ENCODE results near the gene FERMT3. TPM values are rescaled to one million over a fixed set of nuclear protein-coding genes. Genes with fewer than 3 reads are reported as not detected.

FERMT3 gene
- total and polyA plus RNA-seq, 4 donors: 3.4 to 47.2 (median 9.7) TPM

DNA sequence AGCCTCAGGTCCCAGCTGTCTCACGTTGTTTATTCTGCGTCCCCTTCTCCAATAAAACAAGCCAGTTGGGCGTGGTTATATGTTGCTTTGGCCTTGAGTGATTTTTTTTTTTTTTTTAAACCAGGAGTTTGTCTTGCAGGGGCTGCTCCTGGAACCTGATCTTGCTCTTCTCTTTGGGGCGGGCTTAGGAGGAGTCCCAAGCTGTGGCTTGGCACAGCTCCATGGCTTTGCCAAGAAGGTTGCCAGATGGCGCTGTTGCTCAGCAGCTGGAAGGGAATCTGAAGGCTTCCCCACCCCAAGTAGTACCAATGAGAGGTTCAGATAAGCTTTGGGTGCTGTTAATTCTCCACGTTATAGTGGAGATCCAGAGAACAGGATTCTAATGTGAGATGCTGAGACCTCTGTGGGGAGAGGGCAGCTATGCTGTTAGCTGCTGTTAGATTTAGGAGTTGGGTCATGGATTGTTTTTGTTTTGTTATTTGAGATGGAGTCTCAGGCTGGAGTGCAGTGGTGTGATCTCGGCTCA lies 2.0 kb upstream of the FERMT3 start:
- peaks cover 0 to 12% (median 5%) of the 10 kb centered on the region in 4 donors for H3K4me1 ChIP-seq (ENCODE audit: control insufficient read depth in 4 of 4, insufficient read depth in 4 of 4, low read length in 3 of 4)
- H3K9ac ChIP-seq (ENCODE audit: low read depth in 1 of 2, low read length in 2 of 2): no peak overlapping the region
- H3K36me3 ChIP-seq (ENCODE audit: control insufficient read depth in 4 of 4, insufficient read depth in 3 of 4, low read depth in 1 of 4, low read length in 3 of 4): peaks cover 18 to 41% (median 31%) of the 10 kb centered on the region in 4 donors
- no peak overlapping the region for H3K4me3 ChIP-seq (ENCODE audit: low read depth in 1 of 3, low read length in 3 of 3)
- no peaks in the 10 kb centered on the region for H3K27me3 ChIP-seq (ENCODE audit: control insufficient read depth in 4 of 4, insufficient read depth in 4 of 4, low read length in 3 of 4)
- 55% methylated on average over 7 of the region's 7 CpGs for WGBS
- TF ChIP-seq, protein P1, sequence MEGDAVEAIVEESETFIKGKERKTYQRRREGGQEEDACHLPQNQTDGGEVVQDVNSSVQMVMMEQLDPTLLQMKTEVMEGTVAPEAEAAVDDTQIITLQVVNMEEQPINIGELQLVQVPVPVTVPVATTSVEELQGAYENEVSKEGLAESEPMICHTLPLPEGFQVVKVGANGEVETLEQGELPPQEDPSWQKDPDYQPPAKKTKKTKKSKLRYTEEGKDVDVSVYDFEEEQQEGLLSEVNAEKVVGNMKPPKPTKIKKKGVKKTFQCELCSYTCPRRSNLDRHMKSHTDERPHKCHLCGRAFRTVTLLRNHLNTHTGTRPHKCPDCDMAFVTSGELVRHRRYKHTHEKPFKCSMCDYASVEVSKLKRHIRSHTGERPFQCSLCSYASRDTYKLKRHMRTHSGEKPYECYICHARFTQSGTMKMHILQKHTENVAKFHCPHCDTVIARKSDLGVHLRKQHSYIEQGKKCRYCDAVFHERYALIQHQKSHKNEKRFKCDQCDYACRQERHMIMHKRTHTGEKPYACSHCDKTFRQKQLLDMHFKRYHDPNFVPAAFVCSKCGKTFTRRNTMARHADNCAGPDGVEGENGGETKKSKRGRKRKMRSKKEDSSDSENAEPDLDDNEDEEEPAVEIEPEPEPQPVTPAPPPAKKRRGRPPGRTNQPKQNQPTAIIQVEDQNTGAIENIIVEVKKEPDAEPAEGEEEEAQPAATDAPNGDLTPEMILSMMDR (IDR thresholded peaks at IDR 0.05; ENCODE audit: low read depth, low read length, missing input control): peak; percentile 57
- TF ChIP-seq SP1 (IDR thresholded peaks at IDR 0.05) (peak; percentile 5), RAD21 (IDR thresholded peaks at IDR 0.05) (peak; percentile 87), HNF4G (IDR thresholded peaks at IDR 0.05) (no peak)
- no peak overlapping the region for H3K27ac ChIP-seq (ENCODE audit: low read depth in 1 of 2, low read length in 2 of 2)
- no peaks in the 10 kb centered on the region for H3K9me3 ChIP-seq (ENCODE audit: control insufficient read depth in 4 of 4, low read length in 3 of 4)
- peak; percentile 86 for DNase-seq (ENCODE audit: low spot score)

DNA sequence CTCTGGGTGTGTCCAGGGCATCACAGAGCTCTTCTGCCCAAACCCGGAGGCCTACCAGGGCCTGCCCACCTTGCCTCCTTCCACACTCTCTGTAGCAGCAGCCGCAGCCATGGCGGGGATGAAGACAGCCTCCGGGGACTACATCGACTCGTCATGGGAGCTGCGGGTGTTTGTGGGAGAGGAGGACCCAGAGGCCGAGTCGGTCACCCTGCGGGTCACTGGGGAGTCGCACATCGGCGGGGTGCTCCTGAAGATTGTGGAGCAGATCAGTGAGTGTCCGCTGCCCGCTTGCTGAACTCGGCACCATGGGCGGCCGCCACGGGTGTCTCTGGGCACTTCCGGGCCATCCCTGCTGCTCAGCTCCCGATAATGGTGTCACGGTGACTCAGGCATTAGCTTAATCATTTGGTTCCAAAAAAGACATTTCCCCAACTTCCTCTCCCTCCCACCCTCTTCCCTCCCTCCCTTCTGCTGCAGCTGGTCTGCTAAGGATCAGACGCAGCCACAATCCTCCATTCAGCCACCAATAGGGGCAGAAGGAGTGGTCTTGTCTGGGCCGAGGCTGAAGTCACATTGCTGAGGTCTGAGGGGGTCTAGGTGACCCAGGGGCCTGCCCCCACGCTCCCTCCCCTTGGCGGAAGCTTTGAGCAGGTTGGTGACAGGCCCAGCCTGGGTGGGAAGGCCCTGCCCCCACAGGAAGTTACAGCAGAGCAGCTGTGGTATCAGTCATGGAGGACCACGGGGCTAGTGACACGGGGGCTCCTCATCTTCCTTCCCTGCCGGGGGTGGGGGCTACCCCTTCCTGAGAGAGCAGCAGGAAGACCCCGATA lies 950 bp downstream of the FERMT3 start:
- TF ChIP-seq RAD21 (IDR thresholded peaks at IDR 0.05) (no peak), EGR1 (IDR thresholded peaks at IDR 0.05; ENCODE audit: low read depth in 2 of 2) (no peak), NR2F2 (IDR thresholded peaks at IDR 0.05) (peak; percentile 62), RXRA (IDR thresholded peaks at IDR 0.05) (no peak), GABPA (IDR thresholded peaks at IDR 0.05 in 1 of 2, conservative IDR thresholded peaks at IDR 0.05 in 1 of 2) (peak in 1 of 2 donors; percentile 65), FOXA1 (IDR thresholded peaks at IDR 0.05) (no peak), JUND (IDR thresholded peaks at IDR 0.05) (no peak), TAF1 (conservative IDR thresholded peaks at IDR 0.05) (no peak), FOXA2 (IDR thresholded peaks at IDR 0.05) (no peak), YY1 (IDR thresholded peaks at IDR 0.05) (peak; percentile 48)
- TF ChIP-seq, protein P2, sequence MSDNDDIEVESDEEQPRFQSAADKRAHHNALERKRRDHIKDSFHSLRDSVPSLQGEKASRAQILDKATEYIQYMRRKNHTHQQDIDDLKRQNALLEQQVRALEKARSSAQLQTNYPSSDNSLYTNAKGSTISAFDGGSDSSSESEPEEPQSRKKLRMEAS (IDR thresholded peaks at IDR 0.05): no peak
- TF ChIP-seq, protein P3, sequence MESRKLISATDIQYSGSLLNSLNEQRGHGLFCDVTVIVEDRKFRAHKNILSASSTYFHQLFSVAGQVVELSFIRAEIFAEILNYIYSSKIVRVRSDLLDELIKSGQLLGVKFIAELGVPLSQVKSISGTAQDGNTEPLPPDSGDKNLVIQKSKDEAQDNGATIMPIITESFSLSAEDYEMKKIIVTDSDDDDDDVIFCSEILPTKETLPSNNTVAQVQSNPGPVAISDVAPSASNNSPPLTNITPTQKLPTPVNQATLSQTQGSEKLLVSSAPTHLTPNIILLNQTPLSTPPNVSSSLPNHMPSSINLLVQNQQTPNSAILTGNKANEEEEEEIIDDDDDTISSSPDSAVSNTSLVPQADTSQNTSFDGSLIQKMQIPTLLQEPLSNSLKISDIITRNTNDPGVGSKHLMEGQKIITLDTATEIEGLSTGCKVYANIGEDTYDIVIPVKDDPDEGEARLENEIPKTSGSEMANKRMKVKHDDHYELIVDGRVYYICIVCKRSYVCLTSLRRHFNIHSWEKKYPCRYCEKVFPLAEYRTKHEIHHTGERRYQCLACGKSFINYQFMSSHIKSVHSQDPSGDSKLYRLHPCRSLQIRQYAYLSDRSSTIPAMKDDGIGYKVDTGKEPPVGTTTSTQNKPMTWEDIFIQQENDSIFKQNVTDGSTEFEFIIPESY (IDR thresholded peaks at IDR 0.05): no peak
- peaks cover 15 to 30% (median 22%) of the 10 kb centered on the region in 4 donors for H3K36me3 ChIP-seq (ENCODE audit: control insufficient read depth in 4 of 4, insufficient read depth in 3 of 4, low read depth in 1 of 4, low read length in 3 of 4)
- H3K27ac ChIP-seq (ENCODE audit: low read depth in 1 of 2, low read length in 2 of 2): peak overlapping the region; percentile 82 to 83
- peak overlapping the region in 2 of 3 donors; percentile 28 to 38 for H3K4me3 ChIP-seq (ENCODE audit: low read depth in 1 of 3, low read length in 3 of 3)
- 65% methylated on average over 30 of the region's 30 CpGs for WGBS
- H3K27me3 ChIP-seq (ENCODE audit: control insufficient read depth in 4 of 4, insufficient read depth in 4 of 4, low read length in 3 of 4): no peaks in the 10 kb centered on the region
- peak; percentile 79 for DNase-seq (ENCODE audit: low spot score)
- H3K9ac ChIP-seq (ENCODE audit: low read depth in 1 of 2, low read length in 2 of 2): peak overlapping the region; percentile 34 to 54
- H3K4me1 ChIP-seq (ENCODE audit: control insufficient read depth in 4 of 4, insufficient read depth in 4 of 4, low read length in 3 of 4): peaks cover 0 to 12% (median 2%) of the 10 kb centered on the region in 4 donors
- H3K9me3 ChIP-seq (ENCODE audit: control insufficient read depth in 4 of 4, low read length in 3 of 4): no peaks in the 10 kb centered on the region
